A549 (cell line): Measurements from ENCODE around the gene RAPGEF4. TPM values are rescaled to one million over a fixed set of nuclear protein-coding genes. Genes with fewer than 3 reads are reported as not detected.

Experiments used
- ATAC-seq, 2 experiments: fragments of 200-7000 bp in 1 of 2; fragments of >200 bp in 1 of 2; cut with Nextera tagmentation in 1 of 2; cut with Tn5 transposase in 1 of 2; 3 replicates each; pipeline versions ENCODE4 v1.8.0 to v1.9.1; 2018 to 2020; ENCODE audit warnings: mild to moderate bottlenecking in 1 of 2, moderate library complexity in 1 of 2
- CTCF ChIA-PET: fragments of 300-600 bp; sonication (Branson Sonifier 250); formaldehyde crosslinking; extraction: SDS; loops from one replicate; lab custom pipeline; 2021; ENCODE audit warnings: antibody characterized with exemption, inconsistent platforms; lab: Yijun Ruan, JAX
- POLR2A ChIA-PET: fragments of 350-600 bp; formaldehyde crosslinking; extraction: SDS; loops from one replicate; lab custom pipeline; 2021; ENCODE audit warnings: antibody characterized with exemption, inconsistent platforms; lab: Yijun Ruan, JAX
- DNase-seq, 2 experiments: peaks; one replicate each; pipeline versions ENCODE4 v3.0.0 to v3.0.0-alpha.2; 2011 to 2016; ENCODE audit warnings: low read depth in 1 of 2, low spot score in 1 of 2
- FAIRE-seq: peaks from 2 replicates; lab custom pipeline; 2011; peaks lifted over from hg19 to GRCh38; lab: Jason Lieb, UNC
- H3K27ac ChIP-seq, 2 experiments: fragments of >200 bp; sonication (Bioruptor Twin); formaldehyde crosslinking; 3 replicates each; pipeline ENCODE4 v1.5.1; 2016 to 2017
- H3K4me1 ChIP-seq: fragments of >200 bp; sonication (Bioruptor Twin); formaldehyde crosslinking; 3 replicates; pipeline ENCODE4 v1.6.1; 2016
- H3K4me2 ChIP-seq: fragments of >200 bp; sonication (Bioruptor Twin); formaldehyde crosslinking; 3 replicates; pipeline ENCODE4 v1.6.1; 2016
- H3K4me3 ChIP-seq: fragments of >200 bp; sonication (Bioruptor Twin); formaldehyde crosslinking; 3 replicates; pipeline ENCODE4 v1.5.1; 2016
- H3K9me3 ChIP-seq: fragments of >200 bp; sonication (Bioruptor Twin); formaldehyde crosslinking; 3 replicates; pipeline ENCODE4 v1.6.1; 2016
- CBX8 ChIP-seq: fragments of 200-600 bp; sonication (generic); IDR thresholded peaks from 2 replicates; pipeline ENCODE4 v1.6.1; 2016
- EHF ChIP-seq: fragments of 250-450 bp; sonication (Bioruptor Pico); IDR thresholded peaks from 2 replicates; pipeline ENCODE4 v1.5.0; 2020; ENCODE audit warnings: mild to moderate bottlenecking
- FOSB ChIP-seq: fragments of 250-450 bp; sonication (Bioruptor Pico); IDR thresholded peaks from 2 replicates; pipeline ENCODE4 v1.5.0; 2020; ENCODE audit warnings: mild to moderate bottlenecking, moderate library complexity
- FOSL2 ChIP-seq, 2 experiments: fragments of 450-650 bp in 1 of 2; fragments of >200 bp in 1 of 2; sonication (Bioruptor Twin) in 1 of 2; formaldehyde crosslinking; IDR thresholded peaks; 2 replicates each; pipeline versions ENCODE4 v1.5.0 to v1.6.1; 2016 to 2020; ENCODE audit warnings: mild to moderate bottlenecking in 1 of 2, moderate library complexity in 1 of 2
- GATA3 ChIP-seq: IDR thresholded peaks from 2 replicates; pipeline ENCODE4 v1.6.1; 2012; ENCODE audit warnings: borderline replicate concordance
- HDAC2 ChIP-seq: fragments of 200-600 bp; sonication (generic); IDR thresholded peaks from 2 replicates; pipeline ENCODE4 v1.6.1; 2016
- HOXA7 ChIP-seq: fragments of 250-450 bp; sonication (Bioruptor Pico); IDR thresholded peaks from 2 replicates; pipeline ENCODE4 v1.5.0; 2020; ENCODE audit warnings: mild to moderate bottlenecking, moderate library complexity
- HOXB5 ChIP-seq: fragments of 250-450 bp; sonication (Bioruptor Pico); IDR thresholded peaks from 2 replicates; pipeline ENCODE4 v1.5.0; 2020; ENCODE audit warnings: mild to moderate bottlenecking, moderate library complexity
- JUN ChIP-seq, 2 experiments: fragments of >200 bp; sonication (Bioruptor Twin); formaldehyde crosslinking; IDR thresholded peaks; 2 replicates in 1 of 2; 3 replicates in 1 of 2; pipeline ENCODE4 v1.6.1; 2016 to 2017
- KDM5A ChIP-seq: fragments of 200-600 bp; sonication (generic); IDR thresholded peaks from 2 replicates; pipeline ENCODE4 v1.6.1; 2016; ENCODE audit warnings: antibody characterized with exemption, mild to moderate bottlenecking
- MAZ ChIP-seq: fragments of 150-350 bp; IDR thresholded peaks from 2 replicates; pipeline ENCODE4 v1.6.1; 2014; ENCODE audit warnings: antibody characterized with exemption, low read depth, low read length, borderline replicate concordance
- NR3C1 ChIP-seq: fragments of >200 bp; sonication (Bioruptor Twin); formaldehyde crosslinking; IDR thresholded peaks from 3 replicates; pipeline ENCODE4 v1.6.1; 2017
- POLR2A ChIP-seq: IDR thresholded peaks from 2 replicates; pipeline ENCODE4 v1.6.1; 2012; ENCODE audit warnings: mild to moderate bottlenecking, low read length
- RAD21 ChIP-seq, 2 experiments: fragments of >200 bp in 1 of 2; sonication (Bioruptor Twin) in 1 of 2; formaldehyde crosslinking in 1 of 2; IDR thresholded peaks in 1 of 2; conservative IDR thresholded peaks in 1 of 2; 2 replicates in 1 of 2; 3 replicates in 1 of 2; pipeline ENCODE4 v1.6.1; 2012 to 2018; ENCODE audit warnings: inconsistent platforms in 1 of 2
- RARB ChIP-seq: fragments of 250-450 bp; sonication (Bioruptor Pico); IDR thresholded peaks from 2 replicates; pipeline ENCODE4 v1.8.0; 2021; ENCODE audit warnings: mild to moderate bottlenecking, moderate library complexity
- SMC3 ChIP-seq: fragments of >200 bp; sonication (Bioruptor Twin); formaldehyde crosslinking; IDR thresholded peaks from 3 replicates; pipeline ENCODE4 v1.6.1; 2018; ENCODE audit warnings: inconsistent platforms
- WGBS: methylation state at CpG from one replicate; pipeline ENCODE4 v1.1.6; 2017; ENCODE audit errors: missing lambda C conversion rate; 5-methylcytosine and 5-hydroxymethylcytosine counted together
- polyA plus RNA-seq, 4 experiments: library from polyadenylated mRNA; depleted of rRNA in 3 of 4; stranded (reverse); fragments of >200 nt; fragmentation: RNase III in 1 of 4; extraction: RNeasy Plus Mini Kit Qiagen cat#74134 plus additional on column Dnase treatment in 1 of 4; gene quantifications; 2 replicates in 3 of 4; 3 replicates in 1 of 4; pipeline ENCODE4 v1.2.3, GENCODE V29; 2011 to 2017
- TF ChIP-seq, protein P1 (sequence below): fragments of >200 bp; sonication (Bioruptor Twin); formaldehyde crosslinking; IDR thresholded peaks from 3 replicates; pipeline ENCODE4 v1.5.1; 2016
- TF ChIP-seq, protein P2 (sequence below): fragments of 250-450 bp; sonication (Bioruptor Pico); IDR thresholded peaks from 2 replicates; pipeline ENCODE4 v1.5.0; 2021; ENCODE audit warnings: mild to moderate bottlenecking, moderate library complexity, borderline replicate concordance
- TF ChIP-seq, protein P3 (sequence below): fragments of 150-350 bp; IDR thresholded peaks from 2 replicates; pipeline ENCODE4 v1.6.1; 2014; ENCODE audit warnings: low read depth, mild to moderate bottlenecking, low read length
- TF ChIP-seq, protein P4 (sequence below): fragments of >200 bp; sonication (Bioruptor Twin); formaldehyde crosslinking; IDR thresholded peaks from 3 replicates; pipeline ENCODE4 v1.6.1; 2016

RAPGEF4 gene
- polyA plus RNA-seq, 2 of the 4 experiments (the other 2 are of a cell fraction), result 0.18 to 1.1 TPM

DNA sequence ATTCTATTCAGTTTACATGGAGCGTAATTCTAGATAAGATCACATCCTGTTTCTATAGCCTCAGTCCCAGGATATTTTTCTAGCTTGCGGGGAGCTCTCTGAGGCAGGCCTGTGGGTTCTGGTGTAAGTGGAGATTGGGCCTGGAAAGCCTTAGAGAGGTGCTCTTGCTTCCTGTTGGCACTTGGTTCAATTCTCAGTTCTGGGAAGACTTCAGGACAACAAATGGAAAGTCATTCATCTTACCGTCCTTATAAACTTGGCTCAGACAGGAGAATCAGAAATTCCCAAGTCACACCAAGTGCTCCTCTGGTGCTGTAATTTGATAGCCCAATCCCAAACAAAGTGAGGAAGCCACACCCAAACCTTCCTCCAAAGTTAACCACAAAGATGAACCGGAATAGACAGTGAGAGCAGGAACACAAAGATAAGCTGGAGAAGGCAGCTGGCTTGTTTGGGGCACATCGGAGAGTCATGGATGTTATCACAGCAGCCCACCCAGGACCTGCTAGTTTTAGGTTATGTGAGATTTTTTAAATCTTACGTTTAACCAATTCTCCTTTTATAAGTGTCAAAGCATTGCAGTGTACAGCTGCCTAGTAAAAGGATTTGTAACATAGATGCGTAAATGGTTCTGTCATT, 195.7 kb downstream of the RAPGEF4 start:
- FAIRE-seq, result no peak
- H3K9me3 ChIP-seq, result no peaks in the 10 kb centered on the region
- TF ChIP-seq JUN (IDR thresholded peaks at IDR 0.05) (no peak), CBX8 (no peak), SMC3 (no peak), RAD21 (conservative IDR thresholded peaks at IDR 0.05 in 1 of 2, IDR thresholded peaks at IDR 0.05 in 1 of 2) (no peak), GATA3 (no peak), KDM5A (no peak), RARB (CRISPR knock-in tag) (no peak), FOSB (CRISPR knock-in tag) (no peak), EHF (no peak), NR3C1 (no peak), FOSL2 (IDR thresholded peaks at IDR 0.05) (no peak), FOSL2 (CRISPR knock-in tag; IDR thresholded peaks at IDR 0.05) (no peak), HOXB5 (CRISPR knock-in tag) (no peak), POLR2A (no peak), HDAC2 (no peak), MAZ (no peak), HOXA7 (CRISPR knock-in tag) (no peak)
- TF ChIP-seq, protein P1, sequence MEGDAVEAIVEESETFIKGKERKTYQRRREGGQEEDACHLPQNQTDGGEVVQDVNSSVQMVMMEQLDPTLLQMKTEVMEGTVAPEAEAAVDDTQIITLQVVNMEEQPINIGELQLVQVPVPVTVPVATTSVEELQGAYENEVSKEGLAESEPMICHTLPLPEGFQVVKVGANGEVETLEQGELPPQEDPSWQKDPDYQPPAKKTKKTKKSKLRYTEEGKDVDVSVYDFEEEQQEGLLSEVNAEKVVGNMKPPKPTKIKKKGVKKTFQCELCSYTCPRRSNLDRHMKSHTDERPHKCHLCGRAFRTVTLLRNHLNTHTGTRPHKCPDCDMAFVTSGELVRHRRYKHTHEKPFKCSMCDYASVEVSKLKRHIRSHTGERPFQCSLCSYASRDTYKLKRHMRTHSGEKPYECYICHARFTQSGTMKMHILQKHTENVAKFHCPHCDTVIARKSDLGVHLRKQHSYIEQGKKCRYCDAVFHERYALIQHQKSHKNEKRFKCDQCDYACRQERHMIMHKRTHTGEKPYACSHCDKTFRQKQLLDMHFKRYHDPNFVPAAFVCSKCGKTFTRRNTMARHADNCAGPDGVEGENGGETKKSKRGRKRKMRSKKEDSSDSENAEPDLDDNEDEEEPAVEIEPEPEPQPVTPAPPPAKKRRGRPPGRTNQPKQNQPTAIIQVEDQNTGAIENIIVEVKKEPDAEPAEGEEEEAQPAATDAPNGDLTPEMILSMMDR, result no peak
- TF ChIP-seq, protein P2, sequence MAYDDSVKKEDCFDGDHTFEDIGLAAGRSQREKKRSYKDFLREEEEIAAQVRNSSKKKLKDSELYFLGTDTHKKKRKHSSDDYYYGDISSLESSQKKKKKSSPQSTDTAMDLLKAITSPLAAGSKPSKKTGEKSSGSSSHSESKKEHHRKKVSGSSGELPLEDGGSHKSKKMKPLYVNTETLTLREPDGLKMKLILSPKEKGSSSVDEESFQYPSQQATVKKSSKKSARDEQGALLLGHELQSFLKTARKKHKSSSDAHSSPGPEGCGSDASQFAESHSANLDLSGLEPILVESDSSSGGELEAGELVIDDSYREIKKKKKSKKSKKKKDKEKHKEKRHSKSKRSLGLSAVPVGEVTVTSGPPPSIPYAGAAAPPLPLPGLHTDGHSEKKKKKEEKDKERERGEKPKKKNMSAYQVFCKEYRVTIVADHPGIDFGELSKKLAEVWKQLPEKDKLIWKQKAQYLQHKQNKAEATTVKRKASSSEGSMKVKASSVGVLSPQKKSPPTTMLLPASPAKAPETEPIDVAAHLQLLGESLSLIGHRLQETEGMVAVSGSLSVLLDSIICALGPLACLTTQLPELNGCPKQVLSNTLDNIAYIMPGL (CRISPR knock-in tag), result no peak
- TF ChIP-seq, protein P3, sequence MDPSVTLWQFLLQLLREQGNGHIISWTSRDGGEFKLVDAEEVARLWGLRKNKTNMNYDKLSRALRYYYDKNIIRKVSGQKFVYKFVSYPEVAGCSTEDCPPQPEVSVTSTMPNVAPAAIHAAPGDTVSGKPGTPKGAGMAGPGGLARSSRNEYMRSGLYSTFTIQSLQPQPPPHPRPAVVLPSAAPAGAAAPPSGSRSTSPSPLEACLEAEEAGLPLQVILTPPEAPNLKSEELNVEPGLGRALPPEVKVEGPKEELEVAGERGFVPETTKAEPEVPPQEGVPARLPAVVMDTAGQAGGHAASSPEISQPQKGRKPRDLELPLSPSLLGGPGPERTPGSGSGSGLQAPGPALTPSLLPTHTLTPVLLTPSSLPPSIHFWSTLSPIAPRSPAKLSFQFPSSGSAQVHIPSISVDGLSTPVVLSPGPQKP, result no peak
- TF ChIP-seq, protein P4, sequence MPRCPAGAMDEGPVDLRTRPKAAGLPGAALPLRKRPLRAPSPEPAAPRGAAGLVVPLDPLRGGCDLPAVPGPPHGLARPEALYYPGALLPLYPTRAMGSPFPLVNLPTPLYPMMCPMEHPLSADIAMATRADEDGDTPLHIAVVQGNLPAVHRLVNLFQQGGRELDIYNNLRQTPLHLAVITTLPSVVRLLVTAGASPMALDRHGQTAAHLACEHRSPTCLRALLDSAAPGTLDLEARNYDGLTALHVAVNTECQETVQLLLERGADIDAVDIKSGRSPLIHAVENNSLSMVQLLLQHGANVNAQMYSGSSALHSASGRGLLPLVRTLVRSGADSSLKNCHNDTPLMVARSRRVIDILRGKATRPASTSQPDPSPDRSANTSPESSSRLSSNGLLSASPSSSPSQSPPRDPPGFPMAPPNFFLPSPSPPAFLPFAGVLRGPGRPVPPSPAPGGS, result no peak

More for the DNA sequence above, 195.7 kb downstream of the RAPGEF4 start:
- ATAC-seq (peak; percentile 50 to 71; a peak in 4 of 6 replicates), DNase-seq (peak in 1 of 2 experiments; percentile 38)
- peak overlapping the region; percentile 64 for H3K4me2 ChIP-seq
- POLR2A ChIA-PET, result interaction anchor here (0.7 kb wide), 1 partner anchor 268 kb away, joined by 5 read pairs; no protein-coding TSS in a partner anchor
- CTCF ChIA-PET, result interaction anchor here (0.6 to 4.7 kb wide), 44 partner anchors 10 to 513 kb away, joined by 3 to 74 read pairs (median 7); no protein-coding TSS in a partner anchor
- WGBS, result 53% methylated on average over 7 of the region's 7 CpGs
- no peak overlapping the region for H3K4me3 ChIP-seq
- peaks cover 9% of the 10 kb centered on the region; the same call in 2 of the 3 replicates for H3K4me1 ChIP-seq
- H3K27ac ChIP-seq, result 0 out of 6 replicates have a peak overlapping the region, but pooled peaks of 1 of the 2 experiments have one; percentile 11
